IPS DF 4.7 (cell line): ENCODE results near the gene COX17.

Experiments
- DNase-seq: peaks from one replicate; pipeline ENCODE4 v3.0.0-alpha.2; 2013; ENCODE audit warnings: low spot score; ENCODE audit errors: extremely low read depth

The COX17 gene

GRCh38 chr3:119675188-119675874 lies 1.9 kb downstream of the COX17 start:
- DNase-seq = no peak

- DNase-seq = no peak
Observed at GRCh38 chr3:119673875-119674274, 3.3 kb downstream of the COX17 start.

GRCh38 chr3:119672776-119673175 lies 4.4 kb downstream of the COX17 start:
- no peak for DNase-seq

- DNase-seq = no peak
Observed at GRCh38 chr3:119669906-119670570, 7.2 kb downstream of the COX17 start.

GRCh38 chr3:119665954-119666559 lies 11.1 kb downstream of the COX17 start:
- no peak for DNase-seq

- no peak for DNase-seq
Observed at GRCh38 chr3:119664850-119665379, 12.3 kb downstream of the COX17 start.

- DNase-seq = no peak
Observed at GRCh38 chr3:119664370-119664769, 12.8 kb downstream of the COX17 start.

GRCh38 chr3:119663885-119664284 lies 13.3 kb downstream of the COX17 start:
- DNase-seq = no peak

- no peak for DNase-seq
Observed at GRCh38 chr3:119662604-119663373, 14.4 kb downstream of the COX17 start.

- DNase-seq = no peak
Observed at GRCh38 chr3:119660474-119661440, 16.4 kb downstream of the COX17 start, which contains the start of gene POPDC2. POPDC2 (minus strand) TSS chr3:119660589; CDS start chr3:119660423, 166 bp downstream.

GRCh38 chr3:119659606-119660291 lies 17.5 kb downstream of the COX17 start:
- no peak for DNase-seq

- DNase-seq = no peak
Observed at GRCh38 chr3:119658994-119659393, 18.2 kb downstream of the COX17 start.

- no peak for DNase-seq
Observed at GRCh38 chr3:119657887-119658702, 19.1 kb downstream of the COX17 start.

GRCh38 chr3:119653876-119654275 lies 23.3 kb downstream of the COX17 start:
- no peak for DNase-seq

GRCh38 chr3:119652306-119653033 lies 24.7 kb downstream of the COX17 start:
- DNase-seq = no peak

GRCh38 chr3:119649761-119650160 lies 27.4 kb downstream of the COX17 start:
- no peak for DNase-seq

GRCh38 chr3:119647843-119648575 lies 29.2 kb downstream of the COX17 start:
- DNase-seq = no peak

GRCh38 chr3:119647171-119647570 lies 30.0 kb downstream of the COX17 start:
- no peak for DNase-seq
